Epidermal melanocyte (primary cell): ENCODE results near the gene STARD3.

ENCODE experiments used
- DNase-seq: peaks from one replicate; pipeline ENCODE4 v3.0.0; 2011; ENCODE audit warnings: low spot score; ENCODE audit not compliant: insufficient read length

The STARD3 gene

DNA sequence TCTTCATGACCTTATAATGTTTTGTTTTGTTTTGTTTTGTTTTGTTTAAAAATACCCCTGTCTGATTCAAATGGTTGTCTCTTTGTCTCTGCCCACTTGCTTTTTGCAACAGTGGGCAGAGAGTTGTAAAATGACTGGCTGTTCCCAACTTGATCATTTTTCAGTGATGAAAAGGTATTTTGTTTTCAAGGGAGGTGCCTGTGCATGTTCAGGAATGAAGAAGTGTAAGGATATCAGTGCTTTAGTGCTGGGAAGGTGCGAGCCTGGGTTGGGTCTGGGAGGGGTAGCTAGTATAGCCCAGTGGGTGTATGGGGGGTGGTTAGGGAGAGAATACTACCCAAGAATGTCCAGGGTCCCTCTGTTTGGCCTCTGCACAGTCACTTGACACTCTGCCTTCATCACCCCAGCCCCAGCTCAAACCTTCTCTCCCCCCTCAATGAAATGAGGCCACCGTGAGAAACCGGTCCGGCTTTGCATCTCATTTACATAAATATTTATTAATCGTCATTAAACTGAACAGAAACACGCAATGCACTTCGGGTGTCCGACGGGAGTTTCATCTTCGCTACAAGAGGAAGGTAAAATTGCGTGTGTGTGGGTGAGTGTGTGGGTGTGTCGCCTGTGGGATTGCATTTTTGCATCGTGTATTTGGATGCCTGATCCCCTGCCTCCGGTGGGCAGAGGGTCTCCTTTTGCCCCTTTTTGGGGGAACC, 33.5 kb upstream of the STARD3 start:
- no peak for DNase-seq

DNA sequence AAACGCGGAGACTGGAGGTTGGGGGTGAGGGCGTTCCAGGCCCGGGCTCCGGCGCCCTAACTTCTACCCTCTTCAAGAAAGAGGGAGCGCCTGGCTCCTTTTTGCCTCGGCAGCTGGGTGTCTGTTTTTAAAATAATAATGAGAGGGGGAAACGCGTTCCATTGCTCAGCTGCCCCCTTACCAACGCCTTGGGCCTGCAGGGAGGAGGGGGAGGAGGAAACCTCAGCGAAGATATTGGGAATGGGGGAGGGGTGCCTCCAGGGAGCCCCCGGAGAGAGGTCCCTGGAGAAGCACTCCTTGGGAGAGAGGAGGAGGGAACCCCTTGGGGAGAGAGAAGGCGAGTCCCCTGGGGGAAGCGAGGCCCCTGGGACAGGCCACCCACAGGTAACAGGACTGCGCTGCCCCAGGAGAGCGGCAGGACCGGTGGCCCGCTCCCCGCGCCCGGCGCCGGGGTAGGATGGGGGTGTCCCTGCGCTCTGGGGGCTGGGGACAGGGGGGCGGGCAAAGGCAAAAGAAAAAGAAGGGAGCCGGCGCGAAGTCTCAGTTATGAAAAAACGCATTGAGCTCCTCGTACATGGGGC, 31.9 kb upstream of the STARD3 start:
- DNase-seq: no peak

DNA sequence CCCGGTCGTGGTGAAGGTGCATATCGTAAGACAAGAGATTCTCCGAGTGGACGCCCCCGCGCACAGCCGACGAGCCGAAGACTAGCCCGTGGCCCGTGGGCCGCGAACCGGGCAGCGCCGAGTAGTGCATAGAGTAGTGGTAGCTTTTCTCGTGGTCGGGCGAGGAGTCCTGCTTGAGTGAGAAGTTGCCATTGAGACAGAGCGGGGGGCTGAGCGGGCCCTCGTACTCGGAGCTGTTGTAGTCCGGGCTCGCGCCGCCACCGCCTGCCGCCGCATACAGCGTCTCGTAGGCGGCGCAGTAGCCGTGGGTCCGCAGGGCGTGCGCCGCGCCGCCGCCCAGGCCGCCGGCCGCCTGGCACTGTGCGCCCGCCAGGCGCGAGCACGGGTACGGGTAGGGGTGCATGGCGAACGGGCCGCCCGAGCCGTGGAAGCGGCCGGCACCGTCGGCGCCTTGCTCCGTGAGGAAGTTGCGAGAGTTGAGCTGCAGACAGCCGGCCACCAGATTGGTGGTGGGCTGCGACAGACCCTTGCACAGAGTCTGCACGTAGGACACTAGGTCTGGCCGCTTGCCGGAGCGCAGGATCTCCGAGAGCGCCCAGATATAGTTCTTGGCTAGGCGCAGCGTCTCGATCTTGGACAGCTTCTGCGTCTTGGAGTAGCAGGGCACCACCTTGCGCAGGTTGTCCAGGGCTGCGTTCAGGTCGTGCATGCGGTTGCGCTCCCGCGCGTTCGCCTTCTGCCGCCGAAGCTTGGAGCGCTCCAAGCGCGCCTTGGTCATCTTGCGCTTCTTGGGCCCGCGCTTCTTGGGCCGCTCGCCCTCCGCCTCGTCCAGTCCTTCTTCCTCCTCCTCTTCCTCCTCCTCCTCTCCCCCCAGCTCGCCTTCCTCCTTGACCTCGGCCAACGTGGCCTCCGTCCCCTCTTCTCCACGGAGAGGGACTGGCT, 31.2 kb upstream of the STARD3 start:
- no peak for DNase-seq

DNA sequence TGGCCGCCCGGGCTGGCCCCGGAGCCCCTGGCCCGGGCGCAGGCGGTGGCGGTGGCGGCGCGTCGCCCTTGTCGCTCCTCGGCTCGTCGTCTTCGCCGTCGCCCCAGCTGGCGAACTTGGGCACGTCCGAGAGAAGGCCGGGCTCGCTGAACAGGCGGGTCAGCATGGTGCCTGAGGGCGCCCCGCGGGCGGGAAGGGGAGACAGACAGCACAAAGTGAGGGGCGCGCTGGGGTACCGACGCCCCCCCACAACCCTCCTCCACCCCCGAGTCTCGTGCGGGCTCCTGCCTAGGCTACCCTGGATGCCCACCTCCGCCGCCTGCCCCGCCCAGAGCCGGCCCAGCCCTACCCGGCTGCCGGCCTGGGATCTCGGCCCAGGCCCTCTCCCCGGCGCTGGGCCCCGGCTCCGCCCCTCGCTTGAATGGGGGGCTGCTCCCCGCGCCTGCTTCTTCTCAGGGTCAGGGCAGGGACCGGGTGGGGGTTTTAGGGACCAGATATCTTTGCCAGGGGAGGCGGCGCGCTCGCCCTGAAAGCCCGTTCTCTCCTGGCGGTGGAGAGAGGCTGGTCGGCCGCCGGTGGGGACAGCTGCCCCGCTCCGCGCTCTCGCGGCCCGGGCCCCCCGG, 30.4 kb upstream of the STARD3 start:
- DNase-seq: no peak

DNA sequence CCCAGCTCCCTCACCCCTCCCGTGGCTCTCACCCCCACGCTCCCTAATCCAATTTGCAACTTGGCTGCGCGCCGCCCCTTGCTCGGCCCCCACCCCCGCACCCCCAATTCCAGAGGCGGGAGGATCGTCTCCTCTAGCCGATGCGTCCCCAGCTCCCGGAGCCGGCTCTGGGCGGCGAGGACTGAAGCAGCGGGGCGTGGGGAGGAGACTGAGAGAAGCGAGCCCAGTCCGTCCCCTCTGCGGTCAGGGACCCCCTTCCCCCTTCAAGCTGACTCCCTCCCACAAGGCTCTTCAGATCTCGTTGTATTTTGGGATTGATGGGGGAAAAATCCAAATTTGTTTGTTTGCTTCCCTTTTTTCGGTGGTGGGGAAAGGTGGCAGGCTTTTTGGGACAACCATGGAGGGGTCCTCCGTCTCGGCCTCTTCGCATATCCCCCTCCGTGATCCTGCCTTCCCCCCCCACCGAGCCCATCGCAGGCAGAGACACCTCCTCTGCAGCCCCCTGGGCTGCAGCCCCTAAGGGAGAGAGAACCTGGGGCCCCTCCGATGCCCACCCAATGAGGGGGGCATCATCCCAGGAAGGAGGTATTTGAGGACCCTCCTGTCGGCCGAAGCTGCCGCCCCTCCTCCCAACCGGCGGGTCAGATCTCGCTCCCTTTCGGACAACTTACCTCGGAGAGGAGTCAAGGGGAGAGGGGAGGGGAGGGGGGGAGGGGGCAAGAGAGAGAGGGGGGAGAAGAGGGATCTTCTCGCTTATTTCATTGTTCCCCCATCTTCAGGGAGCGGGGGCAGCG, 29.7 kb upstream of the STARD3 start:
- DNase-seq: no peak

DNA sequence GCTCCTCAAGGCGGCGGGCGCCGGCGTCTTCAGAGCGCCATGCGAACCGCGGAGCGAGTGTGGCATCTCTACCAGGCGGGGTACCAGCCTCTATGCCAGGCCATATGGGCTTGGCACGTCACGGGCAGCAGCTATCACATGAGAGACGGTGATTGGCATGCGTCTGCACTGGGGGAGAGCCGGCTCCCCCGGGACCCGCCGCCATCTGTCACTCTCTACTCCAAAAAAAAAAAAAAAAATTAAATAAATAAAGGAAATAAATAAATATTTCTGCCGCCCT, 29.2 kb upstream of the STARD3 start, which contains the start of gene NEUROD2:
Gene NEUROD2, minus strand, starts transcription at position 70 of the 280 bp plus-strand sequence. CDS start 1,321 bp downstream, outside the sequence.
- no peak for DNase-seq

DNA sequence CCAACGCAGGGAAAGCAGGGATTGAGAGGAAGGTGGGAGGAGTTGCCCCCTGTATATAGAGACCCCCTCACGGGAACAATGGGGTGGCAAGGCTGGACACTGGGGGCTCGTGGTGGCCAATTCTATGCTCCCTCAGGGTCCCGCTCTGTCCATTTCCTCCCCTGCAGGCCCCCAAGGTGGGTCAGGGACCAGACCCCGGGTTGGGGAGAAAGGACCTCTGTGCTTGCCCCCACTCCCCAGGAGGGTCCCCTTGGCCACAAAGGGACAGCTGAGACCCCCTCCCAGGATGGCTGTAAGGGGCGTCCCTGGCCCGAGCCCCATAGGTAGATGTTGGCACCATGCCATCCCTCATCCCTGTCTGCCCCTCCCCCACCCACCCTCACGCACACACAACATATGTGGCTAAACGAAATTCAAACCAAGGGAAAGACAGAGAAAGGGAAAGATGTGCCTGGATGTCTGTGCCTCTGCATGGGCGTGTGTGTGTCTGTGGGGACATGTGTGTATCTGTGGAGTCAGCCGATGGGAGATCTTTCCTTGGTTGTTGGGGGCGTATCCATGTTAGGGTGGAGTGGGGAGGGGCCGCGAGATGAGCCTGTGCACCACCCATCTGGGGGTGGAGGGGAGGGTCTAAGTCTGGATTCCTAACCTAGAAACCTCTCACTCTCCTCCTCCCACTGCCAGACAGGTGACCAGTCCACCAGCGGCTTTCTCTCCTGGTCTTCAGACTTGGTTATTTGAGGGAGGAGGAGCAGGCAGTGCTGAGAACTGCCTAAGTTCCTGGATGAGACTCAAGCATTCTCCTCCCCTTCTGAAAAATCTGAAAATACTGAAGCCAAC, 28.6 kb upstream of the STARD3 start:
- no peak for DNase-seq

DNA sequence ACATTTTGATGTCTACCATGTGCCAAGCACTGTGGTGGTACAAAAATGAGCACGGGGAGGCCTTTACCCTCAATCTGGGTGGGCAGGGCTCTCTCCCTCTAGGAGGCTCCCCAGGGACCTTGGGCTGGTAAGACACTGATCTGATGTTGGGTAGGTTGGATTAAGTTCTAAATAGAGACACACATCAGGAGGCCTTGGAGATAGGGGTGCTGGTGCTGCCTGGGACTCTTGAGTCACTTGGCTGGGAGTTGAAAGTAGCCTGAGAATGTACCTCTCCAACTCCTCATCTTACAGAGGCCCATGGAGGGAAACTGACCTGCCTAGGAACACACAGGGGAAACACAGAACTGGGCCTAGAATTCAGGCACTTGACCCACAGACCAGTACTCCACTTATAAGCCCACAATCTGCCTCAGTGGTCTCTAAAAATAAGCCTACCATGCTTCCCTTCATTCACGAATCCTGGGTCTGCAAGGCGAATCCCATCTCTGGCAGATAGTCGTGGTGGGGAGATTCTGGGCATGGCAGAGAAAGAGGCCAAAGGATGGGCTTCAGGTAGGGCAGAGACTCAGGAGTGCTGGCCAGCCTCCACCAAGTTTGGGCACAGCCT, 27.4 kb upstream of the STARD3 start:
- no peak for DNase-seq

DNA sequence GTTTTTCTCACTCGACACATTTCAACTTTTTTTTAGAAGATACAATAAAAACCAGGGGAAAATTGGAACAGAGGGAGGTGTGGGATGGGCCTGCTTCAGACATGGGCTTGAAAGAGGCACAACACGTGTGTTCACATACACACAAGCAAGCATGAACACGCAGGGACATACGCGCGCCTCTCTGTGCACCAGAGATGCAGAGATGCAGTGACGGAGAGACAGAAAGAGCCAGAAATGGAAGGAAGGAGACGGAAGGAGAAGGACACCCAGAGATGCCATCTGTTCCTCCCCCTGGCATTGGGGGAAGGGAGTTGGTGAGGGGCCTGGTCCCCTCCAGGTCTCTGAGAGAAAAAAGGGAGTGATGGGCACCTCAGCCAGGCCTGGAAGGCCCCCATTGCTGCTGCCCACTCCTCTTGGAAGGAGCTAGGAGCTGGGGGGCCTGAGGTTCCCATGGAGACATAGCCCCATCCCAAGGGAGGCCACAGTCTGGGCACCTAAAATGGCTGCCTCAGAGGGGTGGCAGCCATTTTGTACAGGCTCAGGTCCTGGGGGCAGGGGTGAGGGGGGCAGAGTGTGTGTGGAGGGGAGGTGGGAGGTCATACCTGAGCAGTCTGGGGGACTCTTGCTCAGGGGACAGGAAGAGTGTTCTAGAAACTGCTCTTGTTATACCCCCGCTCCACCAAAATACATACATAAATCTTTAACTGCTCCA, 25.4 kb upstream of the STARD3 start:
- no peak for DNase-seq

DNA sequence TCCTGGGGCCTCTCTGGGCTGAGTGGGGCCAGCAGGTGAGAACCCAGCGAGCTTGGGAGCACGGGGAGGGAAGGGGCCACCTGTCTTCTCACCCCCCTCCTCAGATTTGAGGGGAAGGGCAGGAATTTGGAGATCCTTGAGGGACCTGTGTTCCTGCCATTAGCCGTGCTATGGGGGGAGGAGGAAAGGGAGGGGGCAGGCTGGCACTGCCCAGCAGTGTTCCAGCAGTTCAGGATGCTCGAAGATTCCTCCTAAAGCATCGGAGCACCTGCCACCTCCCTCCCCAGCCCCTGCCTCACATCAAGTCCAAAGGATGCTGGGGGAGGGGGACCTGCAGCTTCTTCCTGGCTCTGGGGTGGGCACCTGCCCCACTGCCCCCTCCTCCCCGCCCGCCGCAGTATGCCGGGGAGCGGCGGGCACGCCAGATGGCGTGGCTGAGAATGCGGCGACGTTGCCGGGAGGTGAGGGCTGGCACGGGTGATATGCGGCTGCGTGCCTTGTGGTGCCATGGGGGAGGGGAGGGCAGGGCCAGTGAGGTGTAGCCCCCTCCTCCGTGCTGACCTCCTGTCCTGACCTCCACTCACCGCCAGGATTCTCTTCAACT, 24.6 kb upstream of the STARD3 start:
- no peak for DNase-seq

DNA sequence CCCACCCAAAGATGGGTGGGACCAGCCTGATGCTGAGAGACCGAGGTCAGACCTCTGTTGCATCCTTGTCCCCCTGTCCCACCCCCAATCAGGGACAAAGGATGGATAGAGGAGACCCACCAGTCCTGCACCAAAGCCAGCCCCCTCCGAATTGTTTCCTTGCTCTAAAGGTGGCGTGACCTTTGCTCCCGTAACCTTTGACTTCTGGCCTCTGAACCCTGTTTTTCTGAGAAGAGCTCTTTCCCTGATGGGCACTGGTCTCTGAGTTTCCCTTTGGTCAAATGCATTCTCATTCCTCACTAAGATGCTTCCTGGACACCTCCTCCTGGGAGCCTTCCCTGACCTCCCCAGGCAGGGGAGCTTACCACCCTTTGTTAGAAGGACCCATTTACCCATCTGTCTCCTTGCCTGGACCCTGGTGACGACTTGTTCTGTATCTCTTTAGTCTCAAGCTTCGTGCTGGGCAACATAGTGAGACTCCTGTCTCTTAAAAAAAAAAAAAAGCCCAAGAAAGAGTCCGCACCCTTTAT, 23.9 kb upstream of the STARD3 start:
- no peak for DNase-seq

DNA sequence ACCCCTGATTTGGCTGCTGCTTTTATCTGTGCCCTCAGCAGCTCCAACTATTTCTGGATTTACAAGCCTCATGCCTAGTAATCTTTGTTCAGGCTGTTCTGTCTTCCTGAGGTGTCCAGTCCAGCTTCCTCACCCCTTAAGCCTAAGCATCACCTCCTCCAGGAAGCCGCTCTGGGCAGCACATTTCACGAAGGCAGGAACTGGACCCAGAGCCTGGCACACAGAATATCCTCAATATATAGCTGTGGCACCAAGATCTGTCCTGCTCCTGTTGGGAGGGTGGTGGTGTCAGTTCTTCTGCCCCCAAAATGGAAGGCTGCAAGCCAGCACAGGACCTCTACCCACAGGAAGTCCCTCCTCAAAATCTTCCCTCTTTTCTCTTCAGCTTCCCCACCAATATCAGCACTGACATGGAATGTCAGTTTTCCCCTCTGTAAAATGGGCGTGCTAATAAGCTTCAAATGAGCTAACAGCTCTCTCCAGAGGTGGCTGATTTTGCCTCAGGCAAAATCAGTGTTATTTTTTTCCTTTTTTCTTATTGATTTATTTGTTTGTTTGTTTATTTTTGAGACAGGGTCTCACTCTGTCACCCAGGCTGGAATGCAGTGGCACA, 22.3 kb upstream of the STARD3 start:
- DNase-seq: no peak

DNA sequence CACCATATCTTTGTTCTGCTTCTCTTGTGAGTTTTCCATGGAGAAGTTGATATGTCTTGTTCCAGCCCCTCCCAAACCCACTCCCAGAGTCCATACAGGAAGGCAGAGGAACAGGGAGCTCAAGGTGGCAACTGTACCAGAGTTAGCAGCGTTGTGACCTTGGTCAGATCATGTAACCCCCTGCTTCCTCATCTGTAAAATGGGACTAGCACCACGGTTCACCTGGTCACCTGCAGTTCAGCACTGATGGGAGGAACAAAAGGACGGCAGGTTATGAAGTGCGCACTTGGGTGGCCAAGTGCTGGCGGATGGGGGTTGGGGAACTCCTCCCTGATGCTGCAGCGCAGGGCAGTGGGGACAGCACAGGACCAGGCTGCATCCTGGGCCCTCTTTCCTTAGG, 21.5 kb upstream of the STARD3 start:
- DNase-seq: no peak

DNA sequence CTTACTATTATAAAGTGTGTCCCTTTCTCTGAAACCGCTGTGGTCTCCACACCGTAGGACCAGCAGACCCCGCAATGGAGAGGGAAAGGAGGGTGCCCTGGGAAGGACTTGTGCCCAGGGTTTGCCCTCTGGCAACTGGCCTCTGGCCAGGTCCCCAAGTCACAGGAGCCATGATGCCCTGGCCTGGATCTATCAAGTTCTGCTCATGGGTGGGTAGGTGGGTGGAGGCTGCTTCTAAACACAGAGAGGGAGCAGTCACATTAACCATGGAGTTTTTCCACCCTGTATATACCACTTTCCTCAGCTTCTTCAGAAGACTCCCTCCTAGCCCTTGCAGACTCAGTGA, 19.9 kb upstream of the STARD3 start:
- no peak for DNase-seq

DNA sequence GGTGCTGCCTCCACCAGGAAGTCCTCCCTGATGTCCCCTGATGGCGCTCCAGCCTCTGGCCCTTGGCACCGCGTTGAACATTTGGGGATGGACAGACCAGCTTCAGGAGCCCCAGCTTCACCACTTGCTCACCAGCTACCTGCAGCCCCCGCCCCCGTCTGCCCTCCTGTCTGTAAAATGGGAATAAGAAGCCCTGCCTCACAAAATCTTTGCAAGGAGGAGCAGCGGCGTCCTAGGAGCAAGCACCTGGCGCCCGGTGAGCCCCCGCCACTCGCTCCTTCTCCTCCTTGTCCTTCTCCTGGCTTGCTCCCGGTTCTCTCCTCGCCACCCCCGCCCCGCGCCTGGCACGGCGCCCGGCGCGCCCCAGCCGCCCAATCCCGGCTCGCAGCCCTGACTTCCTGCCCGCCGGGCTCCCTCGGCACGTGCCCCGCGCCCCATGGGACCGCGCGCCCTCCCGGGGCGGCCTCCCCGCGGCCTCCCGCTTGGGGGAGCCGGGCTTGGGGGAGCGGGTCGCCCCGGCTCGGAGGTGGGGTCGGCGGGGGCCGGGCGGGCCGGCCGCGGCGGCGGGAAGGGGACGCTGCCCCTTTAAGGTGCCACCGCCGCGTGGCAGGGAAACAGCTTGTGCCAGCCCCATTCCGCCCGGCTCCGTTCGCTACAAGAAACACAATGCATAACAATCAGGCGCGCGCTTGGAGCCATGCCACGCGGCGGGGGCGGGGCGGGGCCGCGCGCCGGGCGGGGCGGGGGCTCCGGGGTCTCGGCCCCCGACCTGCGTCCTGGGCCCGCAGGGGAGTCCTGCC, 19.3 kb upstream of the STARD3 start:
- peak; percentile 86 for DNase-seq

DNA sequence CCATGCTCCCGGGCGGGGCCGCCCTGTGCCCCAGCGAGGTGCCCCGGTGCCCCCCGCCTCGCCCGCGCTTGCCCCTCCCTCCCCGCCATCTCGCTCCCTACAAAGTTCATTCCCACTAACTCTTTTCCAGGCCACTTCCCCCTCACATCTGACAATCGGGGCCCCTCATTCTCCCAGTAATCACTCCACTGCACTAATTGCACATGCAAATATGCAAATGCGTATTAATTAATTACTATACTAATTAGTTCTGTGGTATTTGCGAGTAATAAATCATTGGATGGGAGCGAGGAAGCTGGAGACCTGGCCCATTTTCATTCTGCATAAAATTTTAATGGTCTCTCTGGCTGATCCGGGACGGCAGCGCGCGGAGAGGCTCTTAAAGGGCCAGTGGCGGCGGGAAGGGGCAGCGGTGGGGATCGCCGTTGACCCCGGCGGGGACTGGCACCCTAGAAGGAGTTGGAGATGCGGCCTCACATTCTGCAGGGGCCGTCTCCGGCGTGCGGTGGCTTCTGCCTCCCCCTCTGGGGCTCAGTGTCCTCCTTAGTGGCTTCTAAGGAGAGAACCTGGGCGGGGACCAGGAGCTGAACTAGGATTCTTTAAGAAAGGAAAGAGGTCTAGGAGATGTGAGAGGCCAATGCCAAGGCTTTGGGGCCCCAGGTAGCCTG, 18.6 kb upstream of the STARD3 start:
- DNase-seq: no peak
